Measurements from ENCODE around the gene RNF115. TPM values are rescaled to one million over a fixed set of nuclear protein-coding genes. Genes with fewer than 3 reads are reported as not detected.
"Not testable (repeated sequence)": the region's sequence is repeated elsewhere in the genome, so short reads cannot be mapped to it uniquely, and the experiment has no call there.

The RNF115 gene
- total and polyA plus RNA-seq, 9 donors = 7.8 to 27.9 (median 12.2) TPM

DNA sequence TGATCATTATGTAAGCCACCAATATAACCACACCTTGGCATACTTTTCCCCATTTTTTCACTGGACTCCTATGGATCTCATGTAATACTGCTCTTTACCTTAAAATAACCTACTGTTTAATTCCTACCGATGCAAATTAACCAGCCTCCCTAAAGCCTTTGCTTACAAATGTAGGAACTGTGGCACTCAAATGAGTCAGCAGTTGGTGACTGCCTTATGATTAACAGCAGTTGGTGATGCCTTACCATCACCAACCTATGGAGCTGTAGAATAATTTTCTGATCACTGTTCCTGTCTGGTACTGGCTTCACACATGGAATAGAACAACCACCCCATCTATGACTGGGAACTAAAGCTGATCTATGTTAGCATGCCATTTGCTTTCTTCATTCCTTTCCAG lies 13.8 kb upstream of the RNF115 start:
- no peaks in the 10 kb centered on the region for H3K27me3 ChIP-seq
- no peak for DNase-seq
- H3K36me3 ChIP-seq = no peaks in the 10 kb centered on the region
- H3K27ac ChIP-seq = no peak overlapping the region
- H3K4me1 ChIP-seq (ENCODE audit: insufficient read depth) = no peaks in the 10 kb centered on the region
- H3K9me3 ChIP-seq = no peaks in the 10 kb centered on the region
- TF ChIP-seq EP300 (IDR thresholded peaks at IDR 0.05) = no peak
- TF ChIP-seq, protein P1, sequence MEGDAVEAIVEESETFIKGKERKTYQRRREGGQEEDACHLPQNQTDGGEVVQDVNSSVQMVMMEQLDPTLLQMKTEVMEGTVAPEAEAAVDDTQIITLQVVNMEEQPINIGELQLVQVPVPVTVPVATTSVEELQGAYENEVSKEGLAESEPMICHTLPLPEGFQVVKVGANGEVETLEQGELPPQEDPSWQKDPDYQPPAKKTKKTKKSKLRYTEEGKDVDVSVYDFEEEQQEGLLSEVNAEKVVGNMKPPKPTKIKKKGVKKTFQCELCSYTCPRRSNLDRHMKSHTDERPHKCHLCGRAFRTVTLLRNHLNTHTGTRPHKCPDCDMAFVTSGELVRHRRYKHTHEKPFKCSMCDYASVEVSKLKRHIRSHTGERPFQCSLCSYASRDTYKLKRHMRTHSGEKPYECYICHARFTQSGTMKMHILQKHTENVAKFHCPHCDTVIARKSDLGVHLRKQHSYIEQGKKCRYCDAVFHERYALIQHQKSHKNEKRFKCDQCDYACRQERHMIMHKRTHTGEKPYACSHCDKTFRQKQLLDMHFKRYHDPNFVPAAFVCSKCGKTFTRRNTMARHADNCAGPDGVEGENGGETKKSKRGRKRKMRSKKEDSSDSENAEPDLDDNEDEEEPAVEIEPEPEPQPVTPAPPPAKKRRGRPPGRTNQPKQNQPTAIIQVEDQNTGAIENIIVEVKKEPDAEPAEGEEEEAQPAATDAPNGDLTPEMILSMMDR (IDR thresholded peaks at IDR 0.05) = no peak
- no peak for TF ChIP-seq POLR2A (IDR thresholded peaks at IDR 0.05)
- no peak overlapping the region for H3K4me3 ChIP-seq
- 95 to 96% (median 95%) methylated on average over 1 of the region's 1 CpG for WGBS, 3 donors
- intact Hi-C loops (cut with DNase I) = no loop called here

DNA sequence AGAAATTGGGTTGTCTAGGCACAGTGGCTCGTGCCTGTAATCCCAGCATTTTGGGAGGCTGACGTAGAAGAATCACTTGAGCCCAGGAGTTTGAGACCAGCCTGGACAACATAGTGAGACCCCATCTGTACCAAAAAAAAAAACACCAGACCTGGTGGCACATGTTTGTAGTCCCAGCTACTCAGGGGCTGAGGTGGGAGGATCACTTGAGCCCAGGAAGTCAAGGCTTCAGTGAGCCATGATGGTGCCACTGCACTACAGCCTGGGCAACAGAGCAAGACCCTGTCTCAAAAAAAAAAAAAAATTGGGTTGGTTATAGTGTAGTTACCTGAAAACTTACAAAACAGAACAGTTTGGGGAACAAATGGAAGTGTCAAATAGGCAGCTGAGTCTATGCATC lies 6.9 kb upstream of the RNF115 start:
- H3K36me3 ChIP-seq; H3K4me1 ChIP-seq (ENCODE audit: insufficient read depth); DNase-seq; intact Hi-C loops (cut with DNase I); H3K27ac ChIP-seq; H3K27me3 ChIP-seq; H3K4me3 ChIP-seq; H3K9me3 ChIP-seq: not testable (repeated sequence)
- WGBS, 3 donors = 91 to 98% (median 96%) methylated on average over 2 of the region's 2 CpGs

DNA sequence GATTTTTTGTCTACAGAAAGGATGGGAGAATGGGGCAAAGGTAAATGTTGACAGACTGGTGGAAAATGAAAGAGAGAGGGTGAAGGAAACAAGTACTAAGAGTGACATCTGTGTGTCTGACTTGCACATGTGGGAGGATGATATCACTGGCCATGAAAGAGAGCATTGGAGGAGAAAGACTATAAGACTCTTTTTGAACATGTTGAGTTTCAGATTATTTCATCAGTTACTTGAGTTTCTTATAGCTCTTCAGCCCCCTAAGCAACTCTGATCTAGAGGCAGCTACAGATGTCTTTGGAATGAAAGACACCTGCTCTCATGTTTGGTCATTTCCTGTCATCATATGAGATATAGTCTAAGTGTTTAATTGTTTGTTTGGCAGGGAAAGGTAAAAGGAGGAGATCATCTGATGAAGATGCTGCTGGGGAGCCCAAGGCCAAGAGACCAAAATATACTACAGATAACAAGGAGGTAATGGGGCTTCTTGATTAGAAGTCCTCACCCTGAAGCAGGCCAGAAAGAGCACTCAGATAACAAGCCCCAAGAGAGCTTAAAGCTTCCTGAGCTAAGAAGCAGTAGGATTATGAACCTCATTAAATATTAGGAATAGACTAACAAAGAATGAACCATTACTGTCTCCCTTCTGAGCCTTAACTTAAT lies 4.6 kb upstream of the RNF115 start:
- no peaks in the 10 kb centered on the region for H3K36me3 ChIP-seq
- H3K4me3 ChIP-seq = no peak overlapping the region
- peaks cover 3% of the 10 kb centered on the region for H3K4me1 ChIP-seq (ENCODE audit: insufficient read depth)
- no peak overlapping the region for H3K27ac ChIP-seq
- H3K27me3 ChIP-seq = no peaks in the 10 kb centered on the region
- intact Hi-C loops (cut with DNase I) = no loop called here
- no peaks in the 10 kb centered on the region for H3K9me3 ChIP-seq
- no peak for DNase-seq
- TF ChIP-seq EP300 (IDR thresholded peaks at IDR 0.05) = no peak
- TF ChIP-seq, protein P1 (IDR thresholded peaks at IDR 0.05) = no peak
- TF ChIP-seq POLR2A (IDR thresholded peaks at IDR 0.05) = no peak

DNA sequence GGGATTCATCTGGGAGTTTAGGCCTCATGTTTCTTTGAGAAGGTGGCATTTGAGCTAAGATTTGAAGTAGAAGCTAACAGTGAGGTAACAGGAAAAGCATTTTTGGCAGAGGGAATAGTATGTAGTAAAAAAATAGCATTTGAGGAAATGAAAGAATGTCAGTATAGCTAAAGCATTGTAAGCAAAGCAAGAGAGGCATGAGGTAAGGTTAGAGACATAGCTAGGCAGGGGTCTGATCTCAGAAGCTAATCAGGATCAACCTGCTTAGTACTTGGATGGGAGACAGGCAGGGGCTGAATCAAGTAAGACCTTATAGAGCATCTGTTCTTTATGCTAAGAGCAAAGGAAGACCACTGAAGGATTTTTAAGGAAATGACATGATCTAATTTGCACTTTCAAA lies 4.1 kb upstream of the RNF115 start:
- H3K27me3 ChIP-seq = no peaks in the 10 kb centered on the region
- no peak for DNase-seq
- no peaks in the 10 kb centered on the region for H3K36me3 ChIP-seq
- H3K4me3 ChIP-seq = no peak overlapping the region
- peaks cover 3% of the 10 kb centered on the region for H3K4me1 ChIP-seq (ENCODE audit: insufficient read depth)
- no peak overlapping the region for H3K27ac ChIP-seq
- TF ChIP-seq EP300 (IDR thresholded peaks at IDR 0.05) = no peak
- intact Hi-C loops (cut with DNase I) = no loop called here
- no peaks in the 10 kb centered on the region for H3K9me3 ChIP-seq

DNA sequence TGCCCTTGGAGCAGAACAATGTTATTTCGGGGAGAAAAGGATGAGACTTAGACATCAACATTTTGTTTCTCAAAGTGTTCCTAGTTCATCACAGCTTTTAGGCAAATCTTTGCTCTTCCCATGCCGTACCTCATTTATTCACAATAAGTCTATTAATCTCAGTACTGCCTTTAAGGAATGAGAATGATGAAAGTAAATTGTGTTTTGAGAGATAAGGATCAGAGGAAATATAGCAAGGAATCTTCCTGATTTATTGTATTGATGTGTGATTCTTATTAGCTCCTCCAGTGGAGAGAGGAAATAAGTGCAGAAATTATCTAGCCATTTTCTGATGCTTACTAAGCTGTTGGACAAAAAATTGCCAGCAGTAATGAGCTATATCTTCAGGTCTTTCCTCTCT lies 2.1 kb upstream of the RNF115 start:
- intact Hi-C loops (cut with DNase I) = no loop called here
- Histone ChIP-seq H3K9me3 (no peaks in the 10 kb centered on the region), H3K4me1 (ENCODE audit: insufficient read depth) (peaks cover 3% of the 10 kb centered on the region), H3K4me3 (no peak overlapping the region), H3K27me3 (no peaks in the 10 kb centered on the region), H3K27ac (no peak overlapping the region), H3K36me3 (no peaks in the 10 kb centered on the region)
- DNase-seq = no peak
- 82 to 88% (median 87%) methylated on average over 2 of the region's 2 CpGs for whole genome bisulfite sequencing, 3 donors
- TF ChIP-seq POLR2A (IDR thresholded peaks at IDR 0.05) (no peak), EP300 (IDR thresholded peaks at IDR 0.05) (no peak)
- TF ChIP-seq, protein P1 (IDR thresholded peaks at IDR 0.05) = no peak

Data from ovary (tissue), 9 donors.